ENCODE measurements around the gene CYLD.

DNA sequence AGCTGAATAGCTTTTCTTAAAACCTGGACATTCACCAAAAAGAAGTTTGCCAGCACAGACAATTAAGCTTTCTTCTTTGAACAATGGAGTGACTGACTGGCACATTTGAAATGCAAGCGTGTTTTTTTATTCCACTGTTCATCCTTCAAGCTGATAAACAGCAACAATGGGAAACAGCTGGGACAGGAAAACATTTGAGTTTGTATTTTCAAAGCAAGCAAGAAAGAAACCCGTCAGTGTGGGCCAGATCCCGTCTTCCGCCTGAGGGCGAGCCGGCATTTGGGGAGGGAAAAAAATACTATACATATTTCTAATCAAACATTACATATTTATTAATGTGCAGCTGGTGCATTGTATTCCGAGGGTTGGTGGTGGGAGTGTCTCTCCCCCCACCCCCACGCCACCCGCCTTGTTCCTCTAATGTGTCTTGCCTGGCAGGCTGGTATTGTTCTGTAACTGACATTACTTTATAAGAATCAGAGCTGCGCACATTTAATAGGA, 94.3 kb downstream of the CYLD start:
- TF ChIP-seq, protein P1, sequence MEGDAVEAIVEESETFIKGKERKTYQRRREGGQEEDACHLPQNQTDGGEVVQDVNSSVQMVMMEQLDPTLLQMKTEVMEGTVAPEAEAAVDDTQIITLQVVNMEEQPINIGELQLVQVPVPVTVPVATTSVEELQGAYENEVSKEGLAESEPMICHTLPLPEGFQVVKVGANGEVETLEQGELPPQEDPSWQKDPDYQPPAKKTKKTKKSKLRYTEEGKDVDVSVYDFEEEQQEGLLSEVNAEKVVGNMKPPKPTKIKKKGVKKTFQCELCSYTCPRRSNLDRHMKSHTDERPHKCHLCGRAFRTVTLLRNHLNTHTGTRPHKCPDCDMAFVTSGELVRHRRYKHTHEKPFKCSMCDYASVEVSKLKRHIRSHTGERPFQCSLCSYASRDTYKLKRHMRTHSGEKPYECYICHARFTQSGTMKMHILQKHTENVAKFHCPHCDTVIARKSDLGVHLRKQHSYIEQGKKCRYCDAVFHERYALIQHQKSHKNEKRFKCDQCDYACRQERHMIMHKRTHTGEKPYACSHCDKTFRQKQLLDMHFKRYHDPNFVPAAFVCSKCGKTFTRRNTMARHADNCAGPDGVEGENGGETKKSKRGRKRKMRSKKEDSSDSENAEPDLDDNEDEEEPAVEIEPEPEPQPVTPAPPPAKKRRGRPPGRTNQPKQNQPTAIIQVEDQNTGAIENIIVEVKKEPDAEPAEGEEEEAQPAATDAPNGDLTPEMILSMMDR (IDR thresholded peaks at IDR 0.05) = no peak
- TF ChIP-seq POLR2A (IDR thresholded peaks at IDR 0.05) (no peak), POLR2AphosphoS5 (IDR thresholded peaks at IDR 0.05) (no peak)

All from transverse colon (tissue), 4 donors.